GM21423 (cell line): Measurements from ENCODE around the gene FBXO2.
"Not testable (repeated sequence)": the region's sequence is repeated elsewhere in the genome, so short reads cannot be mapped to it uniquely, and the experiment has no call there.

Source experiments
- ATAC-seq: cut with Tn5 transposase; IDR thresholded peaks from one replicate; pipeline ENCODE4 v1.9.1; 2021; ENCODE audit warnings: mild to moderate bottlenecking, moderate library complexity; ENCODE audit not compliant: unreplicated experiment

The FBXO2 gene

DNA sequence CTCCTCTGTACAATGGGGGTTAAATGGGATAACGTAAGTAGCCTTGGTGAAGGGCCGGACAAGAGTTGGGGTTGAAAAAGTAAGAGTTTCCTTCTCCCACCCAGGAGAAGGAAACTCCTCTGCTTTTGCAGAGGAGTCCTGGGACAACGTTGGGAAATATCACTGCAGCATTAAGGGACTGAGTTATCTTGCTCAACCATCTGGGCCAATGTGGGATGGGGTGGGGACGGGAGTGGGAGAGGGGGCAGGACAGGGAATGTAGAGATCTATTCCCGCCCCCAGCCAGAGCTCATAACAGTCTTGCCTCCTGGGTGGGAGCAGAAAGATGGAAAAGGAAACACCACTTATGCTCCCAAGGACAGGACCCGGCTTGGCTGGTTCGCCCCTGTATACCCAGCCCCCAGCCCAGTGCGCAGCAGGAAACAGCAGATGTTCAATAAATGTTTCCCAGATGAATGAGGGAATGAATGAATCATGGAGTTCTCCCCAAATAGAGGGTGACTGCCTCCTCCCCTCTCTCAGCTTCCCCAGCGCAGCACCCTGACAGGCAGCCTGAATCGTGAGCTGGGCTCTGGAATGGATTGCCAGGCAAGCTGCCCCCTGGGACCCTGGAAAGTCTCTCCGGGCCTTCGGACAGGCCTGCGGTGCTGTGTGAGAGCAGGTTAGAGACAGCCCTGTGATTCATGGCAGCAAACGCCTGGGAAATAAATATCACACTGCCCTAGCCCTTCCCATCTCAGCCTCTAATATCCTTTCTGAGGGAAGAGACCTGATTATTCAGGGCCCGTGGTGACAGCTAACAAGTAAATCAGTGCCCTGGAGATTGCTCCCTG is 24.8 kb downstream of the FBXO2 start:
- ATAC-seq, result no peak

DNA sequence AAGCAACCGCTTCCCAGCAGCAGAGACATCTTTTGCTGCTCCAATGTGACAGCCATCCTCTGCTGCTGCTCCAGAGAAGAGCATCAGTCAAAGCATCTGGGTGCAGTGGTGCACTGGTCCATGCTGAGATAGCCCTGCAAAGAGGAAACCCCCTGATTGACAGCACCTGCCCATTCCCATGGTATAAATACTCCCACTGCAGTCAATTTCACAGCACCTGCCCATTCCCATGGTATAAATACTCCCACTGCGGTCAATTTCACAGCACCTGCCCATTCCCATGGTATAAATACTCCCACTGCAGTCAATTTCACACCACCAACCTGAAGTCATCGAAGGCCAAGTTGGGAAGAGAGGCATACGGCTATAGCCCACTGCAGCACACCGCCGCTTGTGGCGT is 25.5 kb downstream of the FBXO2 start:
- no peak for ATAC-seq

DNA sequence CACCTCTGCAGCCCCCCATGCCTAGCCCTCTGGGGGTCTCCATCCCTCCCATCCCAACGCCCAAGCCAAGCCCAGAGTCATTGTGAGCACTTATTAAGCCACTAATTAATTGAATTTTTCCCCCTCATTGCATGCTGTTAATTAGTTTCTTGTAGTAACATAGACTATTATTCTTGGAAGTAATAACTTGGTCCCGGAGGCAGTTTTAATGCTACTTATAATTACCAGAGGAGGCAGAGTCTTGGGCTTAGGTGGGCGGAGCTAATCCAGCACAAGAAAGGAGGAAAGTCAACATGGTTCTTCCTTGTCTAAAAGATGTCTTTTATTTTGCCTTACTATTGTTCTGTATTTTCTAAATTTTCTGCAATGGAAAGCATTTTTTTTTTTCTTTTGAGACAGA is 27.7 kb downstream of the FBXO2 start:
- ATAC-seq, result no peak

DNA sequence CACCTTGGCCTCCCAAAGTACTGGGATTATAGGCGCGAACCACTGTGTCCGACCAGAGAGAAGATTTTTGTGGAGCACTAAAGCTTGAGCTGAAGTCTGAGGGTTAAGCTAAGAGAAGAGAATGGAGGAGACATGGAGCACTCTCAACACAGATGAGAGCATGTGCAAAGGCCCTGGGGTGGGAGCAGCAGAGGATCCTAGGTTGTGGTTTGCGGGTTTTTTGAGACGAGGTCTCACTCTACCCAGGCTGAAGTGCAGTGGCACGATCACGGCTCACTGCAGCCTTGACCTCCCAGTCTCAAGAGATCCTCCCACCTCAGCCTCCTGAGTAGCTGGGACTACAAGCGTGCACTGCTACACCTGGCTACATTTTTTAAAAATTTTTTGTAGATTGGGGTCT is 30.5 kb downstream of the FBXO2 start:
- no peak for ATAC-seq

DNA sequence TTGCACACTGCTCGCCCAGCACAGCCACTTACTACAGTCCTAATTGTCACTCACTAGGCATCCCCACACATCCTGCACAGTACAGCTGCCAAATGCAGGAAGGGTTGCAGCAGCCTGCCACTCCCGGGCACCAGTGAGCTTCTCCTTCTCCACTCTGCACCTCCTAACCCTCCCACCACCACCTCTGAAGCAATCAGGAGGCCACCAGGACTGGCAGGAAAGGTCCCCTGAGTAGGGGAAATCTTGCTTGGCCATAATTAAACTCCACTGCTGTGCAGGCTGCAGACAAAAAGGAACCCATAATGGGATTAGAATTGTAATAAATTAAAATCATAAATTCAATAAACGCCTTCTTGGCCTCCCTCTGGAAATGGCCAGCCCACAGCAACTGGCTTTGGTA is 31.8 kb downstream of the FBXO2 start:
- ATAC-seq, result no peak

DNA sequence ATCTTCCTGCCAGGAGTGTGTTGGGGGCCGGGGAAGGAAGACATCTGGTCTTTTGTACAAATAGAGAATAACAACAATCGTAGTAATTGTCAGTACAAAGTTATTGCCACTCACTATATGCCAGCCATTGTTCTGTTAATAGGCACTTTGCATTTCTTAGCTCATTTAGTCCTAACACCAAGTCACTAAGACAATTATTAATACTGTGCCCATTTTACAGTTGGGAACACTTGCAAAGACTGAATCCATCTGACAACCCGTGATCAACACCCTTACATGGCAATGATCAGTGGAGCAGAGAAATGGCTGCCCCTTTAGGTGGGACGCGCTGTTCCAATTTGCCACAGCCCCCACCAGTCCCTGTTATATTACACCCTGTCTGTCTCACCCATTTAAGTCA is 33.3 kb downstream of the FBXO2 start:
- ATAC-seq, result no peak

DNA sequence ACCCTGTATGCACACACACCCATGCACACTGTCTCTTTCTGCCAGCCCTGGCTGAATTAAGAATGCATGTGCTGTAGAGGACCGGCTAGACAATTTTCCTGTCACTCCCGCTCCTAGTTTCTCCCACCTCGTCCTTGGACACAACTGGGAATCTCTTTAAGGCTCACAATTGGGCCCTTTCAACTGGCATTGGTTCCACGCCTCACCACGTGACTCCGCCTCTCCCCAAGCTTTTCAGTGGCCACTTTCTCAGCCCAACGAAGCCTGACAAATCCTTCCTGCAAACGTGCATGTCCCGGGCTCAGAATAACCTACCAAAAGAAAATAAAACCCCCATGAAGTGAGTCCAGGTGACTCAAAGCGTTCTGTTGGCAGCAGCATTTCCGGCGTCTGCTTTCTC is 33.8 kb downstream of the FBXO2 start:
- no peak for ATAC-seq

DNA sequence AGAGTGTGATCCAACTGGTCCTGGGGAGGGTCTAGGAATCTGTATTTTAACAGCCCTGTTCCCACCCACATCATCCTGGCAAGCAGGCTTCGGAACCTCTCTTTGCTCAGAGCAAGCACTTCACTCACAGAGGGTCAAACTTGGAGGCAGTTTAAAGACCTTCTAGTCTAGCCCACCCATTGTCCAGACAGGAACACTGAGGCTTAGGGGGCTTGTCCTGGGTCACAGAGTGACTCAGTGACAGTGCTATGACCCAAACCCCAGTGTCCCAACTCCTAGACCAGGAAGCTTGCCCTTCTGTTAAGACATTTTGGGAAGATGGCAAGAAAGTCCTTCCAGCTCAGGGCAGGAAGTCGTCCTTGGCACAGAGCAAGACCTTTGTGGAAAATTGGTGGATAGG is 36.5 kb downstream of the FBXO2 start:
- ATAC-seq, result no peak

DNA sequence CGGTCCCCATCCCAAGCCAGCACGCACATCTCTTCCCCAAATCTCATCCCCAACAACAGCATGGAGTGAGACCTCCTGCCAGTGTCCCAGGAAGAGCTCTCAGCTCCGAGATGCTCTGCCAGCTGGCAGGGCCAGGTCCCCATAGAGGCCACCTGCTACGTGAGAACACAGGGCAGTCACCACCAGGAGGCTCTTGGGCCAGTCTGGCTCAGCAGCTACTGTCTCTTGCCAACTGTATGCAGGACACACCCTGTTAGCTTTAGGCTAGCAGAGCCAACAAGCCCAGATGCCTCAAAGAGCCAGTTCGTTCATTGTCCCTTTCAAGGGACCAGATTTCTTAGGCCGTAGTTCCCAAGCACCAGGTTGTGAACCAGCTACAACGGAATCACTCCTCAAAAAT is 36.9 kb downstream of the FBXO2 start:
- no peak for ATAC-seq

DNA sequence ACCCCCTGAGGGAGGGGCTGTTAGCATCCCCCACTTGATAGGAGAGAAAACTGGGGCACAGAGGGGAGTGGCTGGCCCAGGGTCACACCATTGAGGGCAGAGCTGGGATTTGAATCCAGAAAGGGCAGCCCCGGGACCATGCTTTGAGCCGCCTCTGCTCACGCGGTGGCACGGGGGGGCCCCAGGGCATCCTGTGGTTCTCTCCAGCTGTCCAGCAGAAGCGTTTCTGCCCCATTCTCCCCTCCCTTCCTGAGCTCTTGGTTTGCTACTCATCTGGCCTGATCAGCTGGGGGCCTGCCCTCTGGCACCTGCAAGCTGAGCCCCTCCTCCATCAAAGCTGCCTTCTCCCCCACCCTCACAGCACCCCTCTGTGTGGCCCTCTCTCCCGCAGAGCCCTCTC is 37.5 kb downstream of the FBXO2 start:
- ATAC-seq, result no peak

DNA sequence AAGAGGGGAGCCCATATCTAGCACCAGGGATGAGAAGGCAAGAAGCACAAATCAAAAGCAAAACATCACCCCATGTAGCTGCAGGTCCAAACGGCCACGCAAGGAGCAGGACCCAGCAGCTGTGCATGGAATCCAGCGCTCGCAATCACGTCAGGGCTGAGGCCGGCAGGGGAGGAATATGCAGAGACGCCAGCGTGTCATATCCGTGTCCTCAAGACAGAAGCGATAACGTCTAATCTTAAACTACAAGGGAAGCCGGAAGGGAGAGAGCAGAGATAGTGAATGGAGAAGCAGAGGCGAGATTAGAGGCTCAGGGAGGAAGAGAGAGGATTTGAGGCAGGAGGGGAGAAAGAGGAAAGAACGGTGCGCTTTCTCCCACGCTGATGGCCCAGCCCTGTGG is 39.1 kb downstream of the FBXO2 start:
- no peak for ATAC-seq

DNA sequence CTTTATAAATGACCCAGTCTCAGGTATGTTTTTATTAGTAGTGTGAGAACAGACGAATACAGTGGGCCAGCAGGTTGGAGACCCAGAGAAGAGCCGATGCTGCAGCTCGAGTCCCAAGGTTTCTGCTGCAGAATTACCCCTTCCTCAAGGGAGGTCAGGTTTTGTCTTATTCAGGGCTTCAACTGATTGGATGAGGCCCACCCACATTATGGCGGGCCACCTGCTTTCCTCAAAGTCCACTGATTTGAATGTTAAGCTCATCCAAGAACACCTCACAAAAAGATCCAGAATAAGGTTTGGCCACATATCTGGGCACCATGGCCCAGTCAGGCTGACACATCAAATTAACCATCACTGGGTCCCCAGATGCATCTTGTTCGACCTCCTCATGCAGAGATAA is 40.9 kb downstream of the FBXO2 start:
- no peak for ATAC-seq

DNA sequence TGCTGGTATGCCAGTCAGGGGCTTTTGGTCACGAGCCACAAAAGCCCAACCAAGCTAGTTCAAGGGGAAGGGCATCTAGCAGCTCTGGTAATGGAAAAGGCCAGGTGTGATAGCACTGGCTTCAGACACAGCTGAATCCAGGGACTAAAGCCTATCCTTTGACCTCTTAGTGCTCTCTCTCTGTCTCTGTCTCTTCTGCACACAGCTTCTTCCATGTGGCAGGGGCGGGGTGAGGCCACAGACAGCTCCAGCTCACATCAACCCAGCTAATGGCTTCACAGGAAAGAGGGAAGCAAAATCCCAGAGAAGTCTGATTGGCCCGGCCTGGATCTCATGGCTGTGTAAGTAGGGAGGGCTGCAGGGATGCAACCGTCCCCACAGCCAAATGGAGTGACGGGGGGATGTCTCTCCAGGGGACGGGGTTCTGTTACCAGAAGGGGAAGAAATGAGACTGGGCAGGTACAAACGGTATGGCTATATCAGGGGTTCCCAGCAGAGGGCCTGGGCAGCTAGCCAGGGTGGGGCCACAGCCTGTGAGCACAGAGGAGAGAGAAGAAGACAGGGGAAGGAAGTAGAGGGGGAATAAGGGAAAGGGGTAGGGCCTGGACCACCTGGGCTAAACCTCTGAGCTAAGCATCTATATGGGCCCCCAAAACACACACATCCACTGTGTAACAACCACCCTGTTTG is 42.4 kb downstream of the FBXO2 start:
- no peak for ATAC-seq

DNA sequence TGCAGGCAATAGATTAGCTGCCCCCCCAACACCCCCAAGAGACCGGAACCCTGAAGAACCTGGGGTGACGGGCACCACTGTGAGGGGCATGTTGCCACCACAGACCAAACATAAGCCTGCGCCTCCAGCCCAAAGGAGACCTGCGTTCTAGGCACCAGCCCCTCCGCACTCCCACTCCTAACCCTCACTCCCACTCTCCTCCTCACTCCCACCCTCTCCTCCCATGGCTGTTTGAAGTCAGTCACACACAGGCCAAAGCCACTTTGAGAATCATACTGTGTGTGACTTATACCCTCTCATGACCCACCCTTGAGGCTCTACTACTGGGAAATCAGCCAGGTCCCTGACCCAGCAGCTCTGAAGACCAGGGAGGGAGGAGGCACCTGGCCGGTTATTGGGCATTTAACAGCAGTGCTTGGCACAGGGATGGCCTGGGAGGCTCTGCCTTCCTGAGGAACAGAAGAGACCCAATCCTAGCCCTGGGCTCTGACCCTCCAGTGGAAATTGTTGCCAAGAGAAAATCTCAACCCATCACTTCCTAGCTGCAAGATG is 43.5 kb downstream of the FBXO2 start:
- ATAC-seq, result no peak

DNA sequence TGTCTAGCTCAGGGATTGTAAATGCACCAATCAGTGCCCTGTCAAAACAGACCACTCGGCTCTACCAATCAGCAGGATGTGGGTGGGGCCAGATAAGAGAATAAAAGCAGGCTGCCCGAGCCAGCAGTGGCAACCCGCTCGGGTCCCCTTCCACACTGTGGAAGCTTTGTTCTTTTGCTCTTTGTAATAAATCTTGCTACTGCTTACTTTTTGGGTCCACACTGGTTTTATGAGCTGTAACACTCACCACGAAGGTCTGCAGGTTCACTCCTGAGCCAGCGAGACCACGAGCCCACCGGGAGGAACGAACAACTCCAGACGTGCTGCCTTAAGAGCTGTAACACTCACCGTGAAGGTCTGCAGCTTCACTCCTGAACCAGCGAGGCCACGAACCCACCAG is 44.9 kb downstream of the FBXO2 start:
- not testable (repeated sequence) for ATAC-seq

DNA sequence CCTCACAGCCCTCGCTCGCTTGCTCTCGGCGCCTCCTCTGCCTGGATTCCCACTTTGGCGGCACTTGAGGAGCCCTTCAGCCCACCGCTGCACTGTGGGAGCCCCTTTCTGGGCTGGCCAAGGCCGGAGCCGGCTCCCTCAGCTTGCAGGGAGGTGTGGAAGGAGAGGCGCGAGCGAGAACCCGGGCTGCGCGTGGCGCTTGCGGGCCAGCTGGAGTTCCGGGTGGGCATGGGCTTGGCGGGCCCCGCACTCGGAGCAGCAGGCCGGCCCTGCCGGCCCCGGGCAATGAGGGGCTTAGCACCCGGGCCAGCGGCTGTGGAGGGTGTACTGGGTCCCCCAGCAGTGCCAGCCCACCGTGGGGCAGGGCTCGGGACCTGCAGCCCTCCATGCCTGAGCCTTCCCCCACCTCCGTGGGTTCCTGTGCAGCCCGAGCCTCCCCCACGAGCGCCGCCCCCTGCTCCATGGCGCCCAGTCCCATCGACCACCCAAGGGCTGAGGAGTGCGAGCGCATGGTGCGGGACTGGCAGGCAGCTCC is 45.6 kb downstream of the FBXO2 start:
- ATAC-seq, result not testable (repeated sequence)

DNA sequence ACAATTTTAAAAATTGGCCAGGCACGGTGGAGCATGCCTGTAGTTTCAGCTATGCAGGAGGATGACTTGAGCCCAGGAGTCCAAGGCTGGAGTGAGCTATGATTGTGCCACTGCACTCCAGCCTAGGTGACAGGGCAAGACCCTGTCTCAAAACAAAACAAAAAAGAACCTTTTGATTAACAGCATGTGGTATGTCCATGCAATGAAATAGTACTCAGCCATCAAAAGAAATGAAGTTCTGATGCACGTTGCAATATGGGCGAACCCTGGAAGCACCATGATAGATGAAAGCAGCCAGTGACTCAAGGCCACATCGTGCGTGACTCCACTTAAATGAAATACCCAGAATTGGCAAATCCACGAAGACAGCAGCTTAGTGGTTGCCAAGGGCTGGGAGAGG is 47.5 kb downstream of the FBXO2 start:
- ATAC-seq, result no peak

DNA sequence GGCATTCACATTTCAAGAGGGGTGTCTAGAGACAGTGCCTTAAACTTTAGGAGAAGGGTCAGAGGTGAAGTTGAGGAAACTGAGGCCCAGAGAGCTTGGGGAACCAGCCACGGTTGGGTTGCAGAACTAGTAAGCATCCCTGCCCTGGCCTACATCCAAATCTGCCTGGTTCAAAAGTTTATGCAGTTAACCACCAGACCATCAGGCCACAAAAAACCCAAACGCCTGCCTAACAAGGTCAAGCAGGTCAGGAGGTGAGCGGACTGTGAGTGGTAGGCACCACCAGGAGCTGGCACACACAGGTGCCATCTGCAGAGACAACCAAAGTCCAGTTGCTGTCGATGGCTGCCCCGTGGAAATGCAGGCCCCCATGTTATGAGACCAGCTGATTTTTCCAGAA is 51.2 kb downstream of the FBXO2 start:
- no peak for ATAC-seq

DNA sequence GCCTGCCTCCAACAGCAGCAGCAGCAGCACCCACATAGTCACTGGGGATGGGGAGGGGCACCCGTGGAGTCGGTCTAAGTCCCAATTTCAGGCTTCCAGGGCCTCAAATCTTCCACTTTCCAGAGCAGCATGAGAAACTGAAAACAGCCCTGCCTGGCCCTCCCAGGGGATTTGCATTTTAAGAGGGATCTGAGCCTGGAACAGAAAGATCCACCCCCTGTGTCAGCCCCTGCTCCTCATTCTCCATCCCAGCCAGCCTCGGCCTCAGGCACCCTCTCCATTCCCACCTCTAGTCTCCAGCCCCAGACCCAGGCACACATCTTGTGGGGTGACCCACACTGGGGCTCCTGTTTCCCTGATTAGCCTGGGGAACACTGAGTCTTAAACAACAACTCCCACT is 51.8 kb downstream of the FBXO2 start:
- no peak for ATAC-seq

DNA sequence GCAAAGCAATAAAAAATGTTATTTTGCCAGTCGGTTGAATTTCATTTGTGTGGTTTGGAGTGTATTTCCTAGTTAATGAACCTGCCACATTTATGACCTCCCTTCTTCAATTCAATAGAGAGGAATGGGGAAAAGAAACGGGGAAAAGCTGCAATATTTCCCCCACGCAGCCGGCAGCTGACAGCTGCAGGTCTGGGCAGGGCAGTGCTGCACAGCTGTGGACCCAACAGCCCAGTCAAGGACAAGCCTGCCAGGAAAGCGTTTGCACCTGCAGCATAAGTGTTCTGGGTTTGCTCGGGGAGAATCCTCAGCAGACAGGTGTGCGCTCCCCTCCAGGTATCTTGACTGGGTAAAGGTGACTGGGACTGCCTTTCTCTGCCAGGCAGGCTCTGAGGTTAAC is 53.4 kb downstream of the FBXO2 start:
- no peak for ATAC-seq

DNA sequence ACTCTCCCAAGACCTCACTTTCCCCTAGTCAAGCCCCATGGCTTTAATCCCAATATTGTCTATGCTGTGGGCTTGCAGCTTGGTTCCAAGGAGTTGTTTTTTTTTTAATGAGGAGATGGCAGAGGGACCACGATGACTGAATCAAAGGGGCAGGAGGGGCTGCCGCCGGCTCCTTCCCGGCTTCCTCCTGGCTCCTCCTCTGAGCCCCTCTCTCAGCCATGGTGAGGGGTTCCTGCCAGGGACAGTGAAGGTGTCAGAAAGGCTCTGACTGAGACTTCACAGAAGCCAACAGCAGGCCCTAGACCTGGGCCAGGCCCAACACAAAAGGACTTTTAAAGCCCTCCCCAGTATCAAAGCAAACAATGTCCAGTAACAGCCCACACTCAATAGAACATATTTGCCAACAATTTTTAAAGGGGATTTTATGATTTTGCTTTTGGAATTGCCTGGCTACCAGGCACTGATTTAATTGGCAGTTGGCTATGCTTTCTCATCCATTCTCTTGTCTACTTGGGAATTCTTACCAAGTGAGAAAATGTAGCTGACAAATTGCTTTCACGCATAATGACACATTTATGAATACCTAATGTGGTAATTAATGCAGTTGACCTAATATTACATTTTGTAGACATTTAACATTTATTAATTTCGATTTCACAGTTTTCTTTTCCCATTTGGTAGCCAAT is 54.2 kb downstream of the FBXO2 start:
- ATAC-seq, result no peak
